LHCN-M2 (cell line): Measurements from ENCODE around the gene ANTXR2. TPM values are rescaled to one million over a fixed set of nuclear protein-coding genes. Genes with fewer than 3 reads are reported as not detected.

ENCODE experiments used
- DNase-seq: peaks from one replicate; pipeline ENCODE4 v3.0.0-alpha.2; 2012; ENCODE audit warnings: low read depth
- total RNA-seq: library from RNA; depleted of rRNA; stranded (reverse); fragments of >200 nt; gene quantifications from 2 replicates; pipeline ENCODE4 v1.2.3, GENCODE V29; 2014; rRNA removed

Gene ANTXR2
- total RNA-seq, 1 experiment from 2014 or later, result 216 TPM

GRCh38 chr4:79869597-79870237 is 203.3 kb downstream of the ANTXR2 start:
- DNase-seq, result peak; percentile 9

GRCh38 chr4:79865201-79865597 is 207.8 kb downstream of the ANTXR2 start:
- DNase-seq, result peak; percentile 35

GRCh38 chr4:79864500-79865200 is 208.4 kb downstream of the ANTXR2 start:
- peak; percentile 15 for DNase-seq

GRCh38 chr4:79863333-79863732 is 209.7 kb downstream of the ANTXR2 start:
- DNase-seq, result no peak

GRCh38 chr4:79862821-79863220 is 210.2 kb downstream of the ANTXR2 start:
- no peak for DNase-seq

GRCh38 chr4:79857811-79858210 is 215.2 kb downstream of the ANTXR2 start:
- DNase-seq, result no peak

GRCh38 chr4:79856196-79856595 is 216.8 kb downstream of the ANTXR2 start:
- DNase-seq, result no peak

- DNase-seq, result no peak
Measured at GRCh38 chr4:79854856-79855502, 218.1 kb downstream of the ANTXR2 start.

GRCh38 chr4:79852305-79852730 is 220.7 kb downstream of the ANTXR2 start:
- DNase-seq, result peak; percentile 70

- peak; percentile 21 for DNase-seq
Measured at GRCh38 chr4:79851625-79852304, 221.3 kb downstream of the ANTXR2 start.

Other genes with a start within 250 kb of the ANTXR2 start
- 74.3 and 86.8 TPM in 2 replicates for gene PRDM8, start 124.3 kb upstream of the ANTXR2 start, total RNA-seq
- gene FGF5, start 193.4 kb upstream of the ANTXR2 start, total RNA-seq, result 7.9 and 9.0 TPM in 2 replicates